Body of pancreas (tissue), 4 donors: ENCODE data around the gene TENT4A.

Experiments
- CTCF ChIP-seq, 7 experiments: fragments of 450-650 bp in 4 of 7; fragments of 200-600 bp in 3 of 7; sonication (generic) in 3 of 7; IDR thresholded peaks; one replicate each; pipeline ENCODE4 v1.5.1; 2016 to 2019; ENCODE audit warnings: antibody characterized with exemption in 7 of 7
- POLR2A ChIP-seq, 3 donors: fragments of 450-650 bp; IDR thresholded peaks; one replicate each; pipeline ENCODE4 v1.6.1; 2016; ENCODE audit warnings: antibody characterized with exemption in 3 of 3, mild to moderate bottlenecking in 2 of 3

DNA sequence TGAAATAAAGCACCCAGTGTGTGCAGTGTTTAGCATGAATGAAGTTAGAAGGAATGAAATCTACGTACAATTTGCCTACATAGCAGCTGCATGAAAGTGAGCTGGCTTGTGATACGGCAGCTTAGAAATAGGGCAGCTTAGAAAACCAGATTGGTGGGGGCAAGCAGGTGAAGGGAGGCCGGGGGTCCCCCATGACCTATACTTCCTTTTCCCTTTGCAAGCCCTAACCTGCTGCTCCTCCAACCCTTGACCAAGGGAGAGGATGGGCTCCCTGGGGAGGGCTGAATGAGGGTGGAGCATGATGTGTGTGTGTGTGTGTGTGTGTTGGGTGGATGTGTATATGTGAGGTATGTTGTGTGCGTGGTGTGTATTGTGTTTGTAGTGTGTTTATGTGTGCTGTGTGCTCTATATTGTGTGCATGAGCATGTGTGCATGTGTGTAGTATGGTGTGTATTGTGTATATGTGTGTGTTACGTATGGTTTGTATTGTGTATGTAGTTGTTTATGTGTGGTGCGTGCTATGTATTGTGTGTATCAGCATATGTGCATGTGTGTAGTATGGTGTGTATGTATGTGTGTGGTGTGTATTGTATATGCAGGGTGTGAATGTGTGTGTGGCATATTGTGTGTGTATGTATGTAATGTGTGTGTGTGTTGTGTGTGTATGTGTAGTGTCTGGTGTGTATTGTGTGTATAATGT is 72.1 kb downstream of the TENT4A start:
- TF ChIP-seq CTCF (IDR thresholded peaks at IDR 0.05) (no peak), POLR2A (IDR thresholded peaks at IDR 0.05) (no peak)
